NCI-H82 treated with DMSO at 0.1 percent for 48 hours (cell line): ENCODE measurements around the gene NWD2.
"Not testable (repeated sequence)": the region's sequence is repeated elsewhere in the genome, so short reads cannot be mapped to it uniquely, and the experiment has no call there.

Experiments
- DNase-seq: peaks from one replicate; lab custom pipeline; 2025; ENCODE audit not compliant: unreplicated experiment; lab: John Stamatoyannopoulos, UW

Gene NWD2, protein sequence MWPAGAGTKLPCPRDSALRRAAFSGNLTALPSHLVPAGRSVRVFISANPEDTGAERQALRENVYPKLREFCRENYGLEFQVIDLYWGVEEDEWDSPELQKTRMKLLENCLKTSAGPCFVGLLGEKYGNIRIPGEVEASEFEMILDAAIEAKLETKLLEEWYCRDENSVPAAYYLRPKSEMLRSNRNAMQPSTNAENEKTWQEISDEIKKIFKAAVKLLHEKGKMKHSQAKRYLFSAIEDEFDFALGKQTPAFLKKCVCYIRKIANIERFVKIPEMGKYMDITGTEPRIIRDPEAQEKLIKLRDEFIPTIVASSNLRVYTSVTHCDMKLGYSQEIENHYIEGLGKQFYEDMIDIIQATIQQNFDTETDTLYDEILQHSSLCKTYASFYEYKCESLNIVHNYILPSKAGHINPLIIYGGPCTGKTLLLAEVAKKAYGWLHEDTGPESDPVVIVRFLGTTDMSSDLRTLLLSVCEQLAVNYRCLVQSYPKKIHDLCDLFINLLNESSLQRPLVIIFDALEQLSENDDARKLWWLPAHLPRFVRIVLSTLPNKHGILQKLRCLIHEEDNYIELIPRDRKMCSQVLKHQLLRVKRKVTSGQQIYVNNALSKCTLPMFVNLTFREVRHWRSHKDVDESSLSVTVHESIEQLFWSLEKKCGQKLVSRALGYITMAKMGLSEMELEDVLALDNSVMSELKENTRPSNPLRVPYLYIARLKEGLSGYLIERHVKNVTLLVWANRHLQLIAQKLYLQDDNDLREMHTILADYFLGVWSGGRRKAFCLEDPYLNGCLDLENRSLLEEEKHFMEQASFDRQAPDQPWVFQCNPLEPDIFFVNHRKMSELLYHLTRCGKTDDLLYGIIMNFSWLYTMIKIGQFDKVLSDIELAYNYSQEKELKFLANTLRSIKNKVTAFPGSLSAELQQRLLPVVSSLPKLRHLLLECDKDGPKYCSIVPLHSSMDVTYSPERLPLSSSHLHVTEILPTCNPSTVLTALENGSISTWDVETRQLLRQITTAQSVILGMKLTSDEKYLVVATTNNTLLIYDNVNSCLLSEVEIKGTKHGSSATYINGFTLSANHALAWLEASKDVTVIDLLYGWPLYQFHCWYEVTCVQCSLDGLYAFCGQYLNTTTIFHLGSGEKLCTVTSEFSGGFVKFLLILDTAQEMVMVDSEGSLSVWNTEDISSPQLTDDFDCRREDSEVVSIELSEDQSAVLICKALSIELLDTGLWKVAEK (N-terminal part only)

DNA sequence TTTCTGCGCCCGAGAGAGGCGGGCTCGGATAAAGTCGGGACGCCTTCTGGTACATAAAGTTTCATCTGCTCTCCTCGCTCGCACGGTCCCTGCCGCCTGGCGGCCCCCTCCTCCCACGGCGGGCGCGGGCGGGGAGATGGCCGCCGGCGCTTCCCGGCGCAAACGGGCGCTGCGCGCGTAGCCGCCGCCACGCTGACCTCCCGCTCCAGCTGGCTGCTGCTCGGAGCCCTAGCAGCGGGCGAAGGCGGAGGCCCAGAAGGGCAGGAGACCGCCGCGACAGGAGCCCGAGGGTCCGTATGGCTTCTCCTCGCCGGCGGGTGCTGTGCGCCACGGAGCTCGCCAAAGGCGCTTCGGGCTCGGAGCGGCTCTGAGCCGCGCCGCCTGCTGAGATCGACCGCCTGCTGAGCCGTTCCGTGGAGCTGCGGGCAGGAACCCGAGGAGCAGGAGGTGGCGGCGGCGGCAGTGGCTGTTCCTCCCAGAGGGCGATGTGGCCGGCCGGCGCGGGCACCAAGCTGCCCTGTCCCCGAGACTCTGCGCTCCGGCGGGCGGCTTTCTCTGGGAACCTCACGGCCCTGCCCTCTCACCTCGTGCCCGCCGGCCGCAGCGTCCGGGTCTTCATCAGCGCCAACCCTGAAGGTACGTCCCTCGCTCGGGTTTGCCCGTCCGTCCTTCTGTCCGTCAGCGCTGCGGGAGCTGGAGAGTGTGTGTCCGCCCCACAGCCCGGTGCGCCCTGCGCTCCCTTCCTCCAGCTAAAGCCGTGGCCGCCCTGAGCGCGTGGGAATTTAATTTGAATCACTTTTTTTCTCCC is at the start of gene NWD2:
Gene NWD2 (plus strand): TSS at position 161 of the 808 bp plus-strand sequence. CDS start 325 bp downstream, at position 486.
- DNase-seq = no peak

DNA sequence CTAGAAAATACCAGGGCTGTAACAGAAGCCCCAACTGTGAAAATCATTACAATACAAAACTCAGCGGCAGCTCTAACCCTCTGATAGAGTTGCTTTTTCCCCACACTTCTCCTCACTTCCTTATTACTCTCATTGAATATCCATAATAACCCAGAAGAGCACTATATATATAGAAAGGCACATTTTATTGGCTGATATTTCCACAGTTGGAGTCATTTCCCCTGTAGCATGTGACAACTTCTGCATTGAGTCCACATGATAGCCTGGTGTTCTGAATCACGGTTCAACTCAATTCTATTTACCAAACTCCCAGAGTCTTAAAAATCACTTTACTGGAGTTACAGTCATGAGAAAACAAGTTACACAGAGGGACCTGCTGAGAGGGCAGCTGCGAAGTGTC is 46.6 kb upstream of the NWD2 start:
- no peak for DNase-seq

DNA sequence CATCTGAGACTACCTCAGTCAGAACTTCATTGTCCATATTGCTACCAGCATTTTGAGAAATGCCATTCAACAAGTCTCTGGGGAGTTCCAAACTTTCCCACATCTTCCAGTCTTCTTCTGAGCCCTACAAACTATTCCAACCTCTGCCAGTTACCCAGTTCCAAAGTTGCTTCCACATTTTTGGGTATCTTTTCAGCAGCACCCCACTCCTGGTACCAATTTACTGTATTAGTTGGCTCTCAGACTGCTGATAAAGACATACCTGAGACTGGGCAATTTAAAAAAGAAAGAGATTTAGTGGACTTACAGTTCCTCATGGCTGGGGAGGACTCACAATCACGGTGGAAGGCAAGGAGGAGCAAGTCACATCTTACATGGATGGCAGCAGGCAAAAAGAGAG is 39.8 kb upstream of the NWD2 start:
- not testable (repeated sequence) for DNase-seq

DNA sequence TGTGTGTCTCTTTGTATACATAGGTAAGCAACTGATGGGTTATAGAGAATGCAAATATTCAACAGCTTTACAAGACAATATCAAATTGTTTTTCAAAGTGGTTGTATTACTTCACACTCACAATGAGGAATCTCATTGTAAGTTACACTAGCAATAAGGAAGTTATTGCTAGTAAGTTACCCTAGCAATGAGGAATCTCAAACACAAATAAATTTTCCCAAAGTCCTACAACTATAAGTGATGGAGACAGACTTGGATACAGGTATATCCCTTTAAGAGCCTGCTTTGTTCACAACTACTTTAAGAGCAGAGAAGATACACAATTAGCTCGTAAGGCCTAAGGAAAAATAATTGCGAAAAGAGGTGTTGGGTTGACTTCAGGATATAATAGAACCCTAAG is 28.3 kb upstream of the NWD2 start:
- no peak for DNase-seq

DNA sequence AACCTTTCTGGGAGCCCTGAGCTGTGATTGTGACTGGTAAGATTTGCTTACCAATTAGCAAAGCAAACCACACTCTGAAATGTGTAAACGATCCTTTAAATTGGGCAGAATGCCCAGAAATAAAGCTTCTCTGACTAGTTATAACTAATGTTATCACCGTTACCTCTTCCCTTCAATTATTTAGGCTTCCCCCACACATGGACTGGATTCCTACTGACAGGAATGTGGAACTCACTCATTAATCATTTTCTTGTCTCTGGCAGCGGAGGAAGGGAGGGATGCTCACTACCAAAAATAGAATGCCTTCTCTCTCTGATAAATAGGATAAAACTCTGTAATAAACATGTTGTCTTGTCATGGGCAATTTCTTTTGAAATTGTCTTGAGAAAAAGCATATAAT is 25.3 kb upstream of the NWD2 start:
- no peak for DNase-seq

DNA sequence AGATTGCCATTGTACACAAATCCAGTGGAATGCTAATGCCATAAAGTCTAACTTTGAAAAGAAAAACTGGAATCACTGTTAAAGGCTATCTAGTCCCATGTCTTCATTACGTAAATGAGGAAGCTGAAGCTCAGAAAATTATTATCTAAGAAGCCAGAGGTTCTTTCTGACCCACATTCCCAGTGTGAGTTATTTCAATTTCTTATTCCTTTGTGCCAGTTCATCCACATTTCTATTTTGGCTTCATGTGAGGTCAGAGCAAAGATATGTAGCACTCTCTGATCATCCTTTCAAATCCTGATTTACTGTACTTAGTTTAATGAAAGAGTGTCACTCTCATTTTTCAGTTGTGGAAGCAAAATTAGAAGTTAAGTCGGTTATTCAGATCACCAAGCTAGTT is 24.6 kb upstream of the NWD2 start:
- no peak for DNase-seq

DNA sequence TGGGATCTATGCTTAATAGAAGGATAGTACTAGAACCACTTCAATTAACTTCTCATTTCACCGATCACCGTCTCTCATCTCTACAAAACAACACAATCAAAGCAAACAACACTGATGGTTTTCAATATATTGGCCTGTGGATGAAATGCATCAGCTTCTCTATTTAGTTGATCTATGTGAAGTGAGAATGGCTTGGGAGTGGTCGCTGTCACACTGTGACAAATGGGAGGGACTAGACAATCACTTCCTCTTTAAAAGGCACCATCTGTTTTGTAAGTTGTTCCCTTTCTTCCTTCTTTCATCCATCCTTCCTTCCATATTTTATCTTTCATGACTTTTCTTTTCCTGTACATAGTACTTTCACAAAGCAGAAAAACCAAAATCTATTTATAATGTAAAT is 23.9 kb upstream of the NWD2 start:
- DNase-seq = no peak

DNA sequence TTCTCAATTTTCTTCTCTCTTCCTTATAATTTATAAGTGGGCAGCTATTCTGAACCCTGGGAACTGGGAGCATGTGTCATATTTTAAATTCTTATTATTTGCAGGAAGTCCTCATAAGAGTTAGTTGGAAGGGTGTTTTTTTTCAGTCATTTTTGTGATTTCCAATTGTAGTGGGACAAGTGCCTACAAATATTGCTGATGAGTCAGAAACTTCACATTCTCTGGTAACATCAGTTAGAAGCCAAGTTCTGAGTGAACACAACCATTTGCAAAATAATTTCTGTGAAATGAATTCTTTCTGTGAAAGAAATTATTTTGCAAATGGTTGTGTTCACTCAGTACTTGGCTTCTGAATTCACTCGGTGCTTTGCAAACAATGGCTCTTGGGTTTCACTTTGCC is 20.8 kb upstream of the NWD2 start:
- DNase-seq = no peak

DNA sequence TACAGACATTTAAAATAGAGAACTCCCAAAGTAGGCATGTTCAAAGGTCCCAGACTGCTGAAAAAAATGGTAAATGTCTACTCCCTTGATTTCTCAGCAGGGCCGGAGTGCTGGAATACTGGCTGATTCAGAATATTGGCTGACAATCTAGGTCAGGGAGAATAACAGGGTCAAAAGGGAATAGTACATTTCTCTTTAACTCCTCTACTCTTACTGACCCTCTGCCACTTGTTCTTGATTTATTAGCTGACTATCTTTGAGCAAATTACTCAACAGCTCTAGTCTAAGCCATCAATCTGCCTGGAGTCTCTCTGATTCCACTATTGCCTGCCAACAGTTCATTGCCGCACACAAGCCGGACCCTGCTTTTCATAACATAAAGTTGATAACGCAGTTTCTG is 19.7 kb upstream of the NWD2 start:
- DNase-seq = no peak

DNA sequence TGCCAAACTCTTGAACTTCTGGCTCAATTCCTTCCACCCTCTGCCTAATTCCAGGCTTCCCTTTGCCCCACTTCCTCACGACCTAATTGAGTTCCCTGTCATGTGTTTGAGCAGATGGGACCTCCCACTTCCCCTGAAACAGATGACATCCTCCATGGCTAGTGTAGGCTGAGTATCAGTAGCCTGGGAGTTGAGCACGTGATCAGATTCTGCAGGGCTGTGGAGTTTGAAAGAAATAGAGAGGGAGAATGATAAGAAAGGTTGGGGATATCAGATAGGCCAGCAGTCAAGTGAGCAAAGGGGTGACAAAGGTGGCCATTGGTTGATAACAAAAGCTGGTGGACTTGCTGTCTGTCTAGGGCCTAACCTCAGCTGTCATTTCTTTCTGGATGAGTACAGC is 18.8 kb upstream of the NWD2 start:
- no peak for DNase-seq

DNA sequence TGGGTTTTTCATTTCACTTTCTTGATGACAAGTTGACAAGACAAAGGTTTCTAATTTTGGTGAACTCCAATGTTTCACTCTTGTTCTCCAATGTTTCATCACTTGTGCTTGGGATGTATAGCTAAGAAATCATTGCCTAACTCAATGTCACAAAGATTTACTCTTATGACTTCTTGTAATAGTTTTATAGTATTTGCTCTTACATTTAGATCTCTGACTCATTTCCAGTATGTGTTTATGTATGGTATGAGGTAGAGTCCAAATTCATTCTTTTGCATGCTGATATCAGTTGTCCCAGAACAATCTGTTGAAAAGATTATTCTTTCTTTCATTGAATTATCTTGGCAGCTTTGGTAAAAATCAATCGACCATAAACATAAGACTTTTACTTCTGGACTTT is 12.2 kb upstream of the NWD2 start:
- no peak for DNase-seq

DNA sequence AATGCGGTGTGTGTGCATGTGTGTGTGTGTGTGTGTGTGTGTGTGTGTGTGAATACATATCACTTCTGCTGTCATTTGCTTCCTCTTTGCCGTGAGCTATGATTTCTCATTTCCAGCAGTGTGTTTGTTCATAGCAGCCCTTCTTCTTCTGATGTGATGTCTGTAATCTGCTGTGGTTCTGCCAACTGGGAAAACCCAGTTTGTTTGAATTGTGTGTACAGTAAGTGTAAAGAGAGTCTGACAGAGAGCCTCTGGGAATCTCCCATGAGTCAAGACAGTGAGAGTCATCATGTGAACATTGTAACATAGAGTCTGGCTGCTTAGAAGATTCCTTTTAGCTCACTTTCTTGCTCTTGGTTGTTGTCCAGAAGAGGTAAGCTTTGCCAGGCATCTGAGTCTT is 8.4 kb upstream of the NWD2 start:
- DNase-seq = no peak

DNA sequence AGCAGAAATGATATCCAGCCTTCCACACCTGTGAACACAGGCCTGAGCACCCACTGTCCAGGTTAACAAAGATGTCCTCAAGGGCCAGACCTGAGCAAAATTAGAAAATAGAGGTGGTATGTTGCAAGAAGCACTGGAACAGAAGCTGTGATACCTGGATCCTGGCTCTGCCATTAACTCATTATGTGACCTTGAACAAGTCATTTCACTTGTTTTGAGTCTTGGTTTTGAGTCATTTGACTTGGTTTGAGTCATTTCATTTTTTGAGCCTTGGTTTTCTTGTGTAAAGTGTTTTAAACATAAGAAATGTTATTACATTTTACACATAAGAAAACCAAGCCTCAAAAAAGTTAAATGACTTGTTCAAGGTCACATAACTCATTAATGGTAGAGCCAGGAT is 2.9 kb upstream of the NWD2 start:
- no peak for DNase-seq

DNA sequence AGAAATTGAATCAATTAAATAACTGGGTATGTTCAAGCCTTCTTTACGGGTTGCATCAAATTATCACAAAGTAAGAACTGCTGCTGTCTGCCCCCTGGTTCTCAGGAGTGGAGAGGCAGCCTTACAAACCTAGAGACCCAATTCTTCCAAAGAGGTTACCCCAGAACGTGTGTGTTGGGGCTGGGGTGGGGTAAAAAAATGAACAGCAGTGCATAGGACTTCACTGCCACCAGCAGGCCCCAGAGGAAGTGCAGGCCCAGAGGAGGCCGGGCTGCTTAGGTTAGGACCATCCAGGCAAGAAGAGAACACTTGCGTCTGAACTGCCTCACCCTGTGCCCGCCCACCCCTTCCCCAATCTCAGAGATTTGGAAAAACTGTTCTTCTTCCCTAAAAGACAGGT is 1.5 kb upstream of the NWD2 start:
- DNase-seq = no peak

DNA sequence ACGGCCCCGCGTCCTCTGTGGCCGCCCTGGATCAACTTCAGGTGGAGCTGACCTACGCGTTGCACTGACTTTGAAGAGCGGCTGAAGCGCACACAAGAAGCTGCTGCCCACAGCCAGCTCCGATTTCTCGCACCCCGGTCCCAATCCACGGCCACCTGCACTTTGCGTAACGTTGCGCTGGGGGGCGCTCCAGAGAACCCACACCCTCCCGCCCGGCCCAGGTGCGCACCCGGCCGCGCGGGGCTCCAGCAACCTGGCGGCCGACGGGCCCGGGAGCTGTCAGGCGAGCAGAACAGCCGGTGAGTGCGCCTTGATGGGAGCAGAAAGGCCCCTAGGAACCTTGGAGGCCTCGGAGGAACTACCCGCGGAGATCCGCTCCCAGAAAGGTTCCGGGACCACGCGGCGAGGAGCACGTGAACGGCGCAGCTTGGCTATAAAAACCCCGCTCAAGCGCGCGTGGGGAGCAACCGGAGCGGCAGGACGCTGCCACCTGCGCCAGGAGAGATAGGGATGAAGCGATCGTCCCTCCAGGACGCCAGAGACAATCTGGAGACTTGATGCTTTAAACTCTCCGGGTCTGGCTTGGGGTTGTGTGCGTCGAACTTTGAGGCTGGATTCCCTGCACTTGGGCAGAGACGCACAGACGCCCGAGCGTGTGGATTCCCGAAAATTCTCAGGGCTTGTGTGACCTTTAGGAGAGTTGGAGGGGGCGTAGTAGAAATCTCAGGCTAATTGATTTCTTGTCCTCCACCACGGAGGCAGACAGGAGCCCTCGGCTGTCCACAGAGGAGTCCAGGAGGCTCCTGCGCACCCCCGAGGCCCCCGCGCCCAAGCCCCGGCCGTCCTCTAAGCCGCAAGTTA is 591 bp upstream of the NWD2 start:
- no peak for DNase-seq

DNA sequence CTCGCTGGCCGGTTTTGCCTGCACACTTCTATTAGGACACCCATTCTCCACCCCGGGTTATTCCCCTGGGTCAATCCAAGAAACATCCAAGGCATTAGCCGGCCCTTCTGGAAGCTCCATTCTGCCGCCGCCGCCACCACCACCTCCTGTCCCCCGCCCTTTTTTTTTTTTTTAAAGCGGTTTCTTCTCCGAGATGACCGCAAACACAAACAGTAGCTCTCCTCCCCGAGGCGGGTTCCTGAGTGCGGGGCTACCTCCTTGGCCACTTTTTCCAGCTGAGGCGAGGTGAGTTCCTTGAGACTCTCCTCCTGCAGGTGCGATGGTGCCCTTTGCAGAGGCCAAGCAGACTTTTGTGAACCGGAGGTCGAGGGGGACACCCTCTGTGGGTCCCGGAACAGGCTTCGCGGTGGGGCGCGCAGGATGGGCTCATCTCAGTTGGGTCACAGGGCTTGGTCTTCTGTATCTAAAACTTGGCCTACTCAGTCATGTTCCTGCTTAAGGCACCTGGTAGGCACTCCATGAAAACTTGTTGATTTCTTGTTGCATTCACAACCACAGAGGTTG is 930 bp downstream of the NWD2 start:
- DNase-seq = no peak

DNA sequence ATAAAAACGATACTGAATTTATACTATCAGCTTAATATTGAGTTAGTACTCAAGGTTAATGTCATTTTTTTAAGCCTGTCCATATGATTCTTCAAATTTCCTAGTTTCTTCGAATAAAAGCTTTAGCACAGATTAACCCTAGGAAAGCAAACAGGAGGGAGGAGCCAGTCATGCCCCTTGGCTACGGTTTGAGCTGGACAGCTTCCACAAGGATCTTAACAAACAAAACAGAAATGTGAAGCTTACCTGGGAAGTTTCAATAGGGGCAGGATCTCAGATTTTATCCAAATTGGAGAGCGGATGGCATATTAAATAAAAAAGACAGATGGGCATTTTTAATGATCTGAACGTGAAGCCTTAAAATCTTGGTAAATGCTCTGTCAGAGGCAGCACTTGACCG is 2.3 kb downstream of the NWD2 start:
- DNase-seq = no peak

DNA sequence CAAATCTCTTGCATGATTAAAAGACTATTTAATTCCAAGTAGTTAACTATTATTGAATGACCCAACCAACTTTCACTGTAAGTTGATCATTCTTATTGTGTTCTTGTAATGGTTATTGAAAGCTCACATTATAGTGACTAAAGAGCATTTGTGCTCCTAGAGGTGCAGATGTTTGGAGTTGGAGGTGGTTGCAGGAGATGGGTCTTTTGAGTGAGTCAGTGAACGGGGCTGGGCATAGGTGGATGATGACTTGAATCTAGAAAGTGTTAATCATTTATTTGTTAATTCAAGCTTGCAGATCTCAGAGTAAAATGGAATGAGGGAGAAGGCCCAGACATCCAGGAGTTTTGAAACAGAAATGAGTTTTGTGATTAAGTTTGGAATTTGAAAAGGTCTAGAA is 13.7 kb downstream of the NWD2 start:
- DNase-seq = no peak

DNA sequence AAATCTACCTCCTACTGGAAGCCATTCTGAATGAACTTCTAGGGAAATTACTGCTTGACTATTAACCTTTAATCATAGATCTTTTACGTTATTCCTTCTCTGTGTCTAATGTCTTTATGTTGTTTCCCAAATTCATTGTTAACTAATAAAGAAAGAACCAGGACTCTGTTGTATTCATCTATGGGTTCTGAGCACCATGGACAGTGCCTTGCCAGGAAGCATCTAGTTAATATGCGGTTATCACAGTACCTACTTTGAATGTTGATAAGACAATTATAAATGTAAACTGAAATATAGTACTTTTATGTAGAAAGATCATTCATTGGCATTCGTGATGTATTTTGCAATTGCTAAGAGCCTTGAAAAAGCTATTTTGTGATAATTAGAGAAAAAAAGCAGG is 23.8 kb downstream of the NWD2 start:
- DNase-seq = no peak

DNA sequence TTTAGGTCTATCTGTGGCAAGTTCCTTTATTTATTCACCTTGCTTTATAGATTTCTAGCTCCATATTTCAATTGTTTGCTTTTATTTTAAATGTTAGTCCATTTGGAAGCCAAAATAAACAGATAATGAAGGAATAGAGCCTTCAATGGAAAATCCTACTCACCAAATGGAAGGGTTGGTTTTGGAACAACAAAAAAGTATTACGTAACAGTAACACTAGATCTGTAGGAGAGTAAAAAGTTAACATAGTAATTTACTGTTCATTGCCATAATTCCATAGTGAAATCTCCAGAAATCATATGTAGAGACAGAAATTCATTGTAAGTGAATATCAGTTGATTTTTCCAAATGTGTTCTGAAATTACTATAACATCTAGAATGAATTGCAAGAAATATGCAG is 34.6 kb downstream of the NWD2 start:
- DNase-seq = no peak
